GM12864 (cell line): ENCODE measurements around the gene DKK3.

Source experiments
- DNase-seq: peaks from one replicate; pipeline ENCODE4 v3.0.0-alpha.2; 2011; ENCODE audit warnings: low read depth
- H3K4me3 ChIP-seq: 2 replicates; pipeline ENCODE4 v1.5.1; 2011; ENCODE audit warnings: mild to moderate bottlenecking, low read depth, low read length, control low read depth
- CTCF ChIP-seq: IDR thresholded peaks from 2 replicates; pipeline ENCODE4 v1.5.1; 2011; ENCODE audit warnings: low read depth, mild to moderate bottlenecking, moderate library complexity, low read length, control low read depth, inconsistent platforms; ENCODE audit errors: missing control alignments

The DKK3 gene

GRCh38 chr11:12003336-12003735 lies 5.1 kb downstream of the DKK3 start:
- TF ChIP-seq CTCF, result no peak
- DNase-seq, result no peak

GRCh38 chr11:12001186-12001585 lies 7.2 kb downstream of the DKK3 start:
- no peak for DNase-seq
- H3K4me3 ChIP-seq, result no peak overlapping the region
- no peak for TF ChIP-seq CTCF

More at GRCh38 chr11:12003336-12003735, 5.1 kb downstream of the DKK3 start:
- no peak overlapping the region for H3K4me3 ChIP-seq

GRCh38 chr11:11998091-11998781 lies 10.2 kb downstream of the DKK3 start:
- H3K4me3 ChIP-seq, result no peak overlapping the region
- no peak for TF ChIP-seq CTCF
- DNase-seq, result peak; percentile 10

GRCh38 chr11:11997049-11997322 lies 11.4 kb downstream of the DKK3 start:
- no peak overlapping the region for H3K4me3 ChIP-seq
- no peak for TF ChIP-seq CTCF
- no peak for DNase-seq

- no peak for TF ChIP-seq CTCF
- no peak for DNase-seq
- H3K4me3 ChIP-seq, result no peak overlapping the region
Measured at GRCh38 chr11:11996321-11997048, 11.9 kb downstream of the DKK3 start.

- TF ChIP-seq CTCF, result no peak
- no peak overlapping the region for H3K4me3 ChIP-seq
- no peak for DNase-seq
Measured at GRCh38 chr11:11995601-11996000, 12.8 kb downstream of the DKK3 start.

GRCh38 chr11:11993839-11994238 lies 14.6 kb downstream of the DKK3 start:
- DNase-seq, result no peak
- H3K4me3 ChIP-seq, result no peak overlapping the region

More at GRCh38 chr11:11993839-11994238, 14.6 kb downstream of the DKK3 start:
- TF ChIP-seq CTCF, result no peak
